Stimulated activated CD8-positive, alpha-beta memory T cell treated with anti-CD3 and anti-CD28 coated beads, Interleukin-15, amount 100 ng/mL, for 48 hours (primary cell): Measurements from ENCODE around the gene ACER3.
A peak's percentile ranks its signal among the peaks of the same experiment; 100 is the strongest.
"Not testable (repeated sequence)": the region's sequence is repeated elsewhere in the genome, so short reads cannot be mapped to it uniquely, and the experiment has no call there.

ENCODE experiments used
- DNase-seq, 2 donors: peaks; one replicate each; pipeline ENCODE4 v3.0.0-alpha.2; 2020; ENCODE audit warnings: low read depth in 2 of 2

ACER3 gene

DNA sequence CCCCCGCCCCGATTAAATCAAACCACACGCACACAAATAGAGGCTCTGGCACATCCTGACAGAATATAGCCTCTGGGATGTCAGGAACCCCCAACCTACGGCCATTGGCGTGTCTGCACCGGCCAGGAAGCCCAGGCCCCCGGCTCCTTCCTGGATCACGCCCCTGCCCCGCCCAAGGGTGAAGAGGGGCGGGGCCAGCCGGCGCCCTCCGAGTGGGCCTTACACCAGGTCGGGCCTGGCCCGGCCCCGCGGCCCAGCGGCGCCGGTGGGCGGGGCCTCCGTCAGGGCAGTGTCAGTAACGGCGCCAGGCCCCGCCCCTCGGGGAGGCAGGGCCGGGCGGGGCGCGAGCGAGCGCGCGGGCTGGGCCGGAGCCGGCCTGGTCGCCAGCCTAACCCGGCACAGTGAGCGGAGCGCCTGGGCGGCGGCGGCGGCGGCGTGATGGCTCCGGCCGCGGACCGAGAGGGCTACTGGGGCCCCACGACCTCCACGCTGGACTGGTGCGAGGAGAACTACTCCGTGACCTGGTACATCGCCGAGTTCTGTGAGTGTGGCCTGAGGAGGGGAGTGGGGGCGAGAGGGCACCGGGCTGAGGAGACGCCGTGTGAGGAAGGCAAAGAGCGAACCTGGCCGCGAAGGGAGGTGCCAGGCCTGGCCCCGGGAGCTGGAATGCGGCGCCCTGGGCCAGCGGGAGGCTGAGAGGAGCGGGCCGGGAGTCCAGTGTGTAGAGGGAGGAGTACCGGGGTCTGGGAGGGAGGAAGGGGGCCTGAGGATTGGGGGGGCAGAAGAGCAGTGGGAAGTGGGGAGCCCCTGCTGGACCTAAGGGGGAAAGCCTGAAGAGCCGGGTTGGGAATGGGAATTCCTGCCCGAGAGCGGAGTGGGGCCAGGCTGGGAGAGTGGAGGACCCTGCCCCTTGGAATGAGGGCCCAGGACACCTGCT is at the start of gene ACER3:
TSS of gene ACER3 (plus strand) at position 380 of the 937 bp plus-strand sequence. CDS start at position 439, 59 bp downstream.
- DNase-seq = peak; percentile 90 to 91

- DNase-seq = no peak
Measured at GRCh38 chr11:76811259-76811658, 49.5 kb upstream of the ACER3 start.

DNA sequence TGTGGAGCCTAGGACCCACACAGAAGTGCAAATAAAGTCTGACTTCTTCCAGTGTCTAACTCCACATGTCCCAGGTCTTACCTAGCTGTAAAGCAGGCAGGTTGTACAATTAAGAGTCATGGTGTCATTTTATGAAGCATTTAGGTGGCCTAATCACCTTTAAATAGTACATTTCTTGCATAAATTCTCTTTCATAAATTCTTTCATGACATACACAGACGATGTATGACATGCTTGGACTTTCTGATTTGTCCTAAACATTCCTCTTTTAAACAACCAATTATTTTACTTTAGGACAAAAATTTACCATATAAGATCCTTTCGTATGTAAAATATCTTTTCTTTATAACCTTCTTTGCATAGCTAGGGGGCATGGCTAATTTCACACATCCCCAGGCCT is 46.3 kb upstream of the ACER3 start:
- DNase-seq = no peak

- not testable (repeated sequence) for DNase-seq
Measured at GRCh38 chr11:76815678-76816077, 45.0 kb upstream of the ACER3 start.

DNA sequence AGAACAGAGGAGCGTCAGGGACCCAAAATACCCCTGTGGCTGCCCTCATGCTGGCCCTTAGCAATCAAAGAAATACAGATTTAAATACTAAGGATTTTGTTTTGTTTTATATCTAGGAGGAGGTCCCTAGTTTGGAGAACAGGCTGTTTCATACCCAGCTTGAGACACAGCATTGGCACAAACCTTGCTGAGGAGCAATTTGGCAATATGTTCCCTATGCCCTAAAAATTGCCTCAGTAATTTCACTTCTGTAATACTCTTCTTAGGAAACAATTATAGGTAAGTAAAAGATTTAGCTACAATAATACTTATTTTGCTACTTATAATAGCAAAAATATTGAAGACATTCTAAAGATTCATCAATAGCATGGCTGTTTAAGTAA is 40.5 kb upstream of the ACER3 start:
- no peak for DNase-seq

DNA sequence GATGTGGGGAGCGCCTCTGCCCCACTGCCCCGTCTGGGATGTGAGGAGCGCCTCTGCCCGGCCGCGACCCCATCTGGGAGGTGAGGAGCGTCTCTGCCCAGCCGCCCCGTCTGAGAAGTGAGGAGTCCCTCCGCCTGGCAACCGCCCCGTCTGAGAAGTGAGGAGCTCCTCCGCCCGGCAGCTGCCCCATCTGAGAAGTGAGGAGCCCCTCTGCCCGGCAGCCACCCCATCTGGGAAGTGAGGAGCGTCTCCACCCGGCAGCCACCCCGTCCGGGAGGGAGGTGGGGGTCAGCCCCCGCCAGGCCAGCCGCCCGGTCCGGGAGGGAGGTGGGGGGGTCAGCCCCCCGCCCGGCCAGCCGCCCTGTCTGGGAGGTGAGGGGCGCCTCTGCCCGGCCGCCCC is 39.3 kb upstream of the ACER3 start:
- DNase-seq = not testable (repeated sequence)

- no peak for DNase-seq
Measured at GRCh38 chr11:76822406-76822805, 38.3 kb upstream of the ACER3 start.

- DNase-seq = no peak
Measured at GRCh38 chr11:76823481-76824028, 37.2 kb upstream of the ACER3 start.

- DNase-seq = no peak
Measured at GRCh38 chr11:76824083-76824939, 36.4 kb upstream of the ACER3 start.

GRCh38 chr11:76824980-76825725 is 35.6 kb upstream of the ACER3 start:
- DNase-seq = no peak

DNA sequence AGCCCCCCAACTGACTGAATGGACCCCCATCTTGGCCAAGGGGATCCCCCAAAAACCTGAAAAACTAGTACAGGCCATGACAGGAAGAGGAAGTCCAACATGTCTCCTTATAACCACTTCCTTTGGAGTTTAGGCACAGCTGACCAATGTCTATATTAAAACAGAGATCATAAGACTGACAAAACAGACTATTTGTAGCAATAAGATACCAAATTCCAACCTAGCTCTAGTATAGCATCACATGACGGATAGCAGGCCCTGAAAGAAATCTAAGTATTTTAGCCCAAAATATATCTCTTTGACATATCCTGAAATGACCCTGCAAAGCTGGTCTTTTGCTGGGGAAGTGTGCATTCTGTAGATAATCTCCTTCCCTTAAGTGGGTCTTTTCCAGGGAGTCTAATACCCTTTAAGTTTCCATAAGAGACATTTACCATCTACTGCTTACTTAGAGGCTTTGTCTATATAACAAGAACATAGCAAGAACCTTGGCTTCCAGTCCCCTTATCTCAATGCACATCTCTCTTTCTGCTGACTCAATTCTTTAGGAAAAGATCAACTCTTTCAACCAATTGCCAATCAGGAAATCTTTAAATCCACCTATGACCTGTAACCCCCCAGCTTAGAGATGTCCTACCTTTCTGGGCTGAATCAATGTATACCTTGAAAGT is 34.9 kb upstream of the ACER3 start:
- no peak for DNase-seq

DNA sequence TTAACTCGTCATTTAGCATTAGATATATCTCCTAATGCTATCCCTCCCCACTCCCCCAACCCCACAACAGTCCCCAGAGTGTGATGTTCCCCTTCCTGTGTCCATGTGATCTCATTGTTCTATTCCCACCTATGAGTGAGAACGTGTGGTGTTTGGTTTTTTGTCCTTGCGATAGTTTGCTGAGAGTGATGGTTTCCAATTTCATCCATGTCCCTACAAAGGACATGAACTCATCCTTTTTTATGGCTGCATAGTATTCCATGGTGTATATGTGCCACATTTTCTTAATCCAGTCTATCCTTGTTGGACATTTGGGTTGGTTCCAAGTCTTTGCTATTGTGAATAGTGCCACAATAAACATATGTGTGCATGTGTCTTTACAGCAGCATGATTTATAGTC is 34.2 kb upstream of the ACER3 start:
- DNase-seq = not testable (repeated sequence)

GRCh38 chr11:76827005-76827404 is 33.7 kb upstream of the ACER3 start:
- not testable (repeated sequence) for DNase-seq

GRCh38 chr11:76830639-76831327 is 29.9 kb upstream of the ACER3 start:
- no peak for DNase-seq

DNA sequence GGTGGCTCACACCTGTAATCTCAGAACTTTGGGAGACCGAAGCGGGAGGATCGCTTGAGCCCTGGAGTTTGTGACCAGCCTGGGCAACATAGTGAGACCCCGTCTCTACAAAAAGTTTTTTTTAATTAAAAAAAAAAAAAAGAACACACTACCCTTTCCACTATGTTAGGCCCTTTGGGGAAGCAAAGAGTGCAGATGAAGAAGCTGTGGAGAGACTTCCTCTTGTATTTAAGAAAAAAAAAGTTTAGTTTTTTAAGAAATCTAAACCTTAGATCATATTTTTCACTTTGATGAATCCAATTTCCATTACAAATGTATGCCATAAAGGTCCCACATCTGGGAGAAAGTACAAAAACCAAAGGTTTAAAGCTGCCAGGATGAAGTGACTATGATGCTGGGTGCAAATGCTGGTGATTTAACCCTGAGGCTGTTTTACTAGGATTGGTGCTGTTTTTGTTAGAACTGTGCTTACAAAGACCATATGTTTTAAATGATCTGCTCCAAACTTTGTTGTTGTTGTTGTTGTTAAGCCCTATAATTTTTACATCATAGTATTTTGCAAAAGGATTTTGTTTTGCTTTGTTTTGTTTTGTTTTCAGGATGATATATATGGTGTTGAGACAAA is 28.9 kb upstream of the ACER3 start:
- DNase-seq = no peak

GRCh38 chr11:76832361-76832760 is 28.4 kb upstream of the ACER3 start:
- no peak for DNase-seq

DNA sequence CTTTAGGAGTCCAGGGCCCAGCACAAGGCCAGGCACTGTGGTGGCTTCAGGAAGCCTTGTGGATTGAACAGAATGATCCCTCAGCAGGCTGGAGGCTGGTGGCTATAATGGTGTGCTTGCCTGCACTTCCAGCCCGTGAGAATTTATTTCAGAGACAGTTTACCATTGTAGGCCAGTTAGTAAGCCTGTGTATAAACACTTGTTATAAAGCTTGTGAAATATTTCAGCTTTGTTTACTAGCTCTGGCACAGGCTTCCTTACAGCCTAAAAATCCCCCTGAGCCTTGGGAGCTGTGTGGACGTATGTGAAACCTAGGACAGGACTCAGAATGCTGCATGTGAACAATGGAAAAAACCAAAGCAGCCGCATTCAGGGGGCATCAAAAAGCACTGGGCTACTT is 26.6 kb upstream of the ACER3 start:
- DNase-seq = no peak

GRCh38 chr11:76835036-76835435 is 25.7 kb upstream of the ACER3 start:
- DNase-seq = no peak

DNA sequence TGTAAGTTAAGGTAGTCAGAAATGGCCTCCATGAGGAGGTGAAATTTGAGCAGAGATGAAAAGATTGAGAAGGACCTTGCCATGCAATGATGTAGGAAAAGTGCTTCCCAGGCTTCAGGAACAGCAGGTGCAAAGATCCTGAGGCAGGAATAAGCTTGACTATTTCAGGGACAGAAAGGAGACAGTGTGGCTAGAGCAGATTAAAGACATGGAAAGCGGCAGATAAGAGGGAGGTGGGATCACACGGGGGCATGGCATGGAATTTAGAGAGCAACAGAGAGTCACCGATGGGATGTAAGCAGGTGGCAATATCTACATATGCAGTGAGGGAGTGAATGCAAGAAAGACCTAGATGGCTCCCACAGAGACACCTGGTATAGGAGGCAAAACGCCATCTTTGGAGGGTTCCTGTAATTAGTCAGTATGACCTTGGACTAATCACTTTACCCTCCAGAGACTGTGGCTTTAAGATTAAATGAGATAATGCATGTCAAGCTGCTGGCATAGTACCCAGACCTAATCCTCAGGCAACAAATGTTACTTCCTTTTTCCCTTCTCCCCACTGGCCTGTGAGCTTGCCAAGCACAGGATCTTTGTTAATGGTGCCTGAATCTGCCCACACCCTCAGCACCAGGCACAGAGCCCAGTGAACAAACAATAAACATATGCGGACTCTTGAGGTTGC is 24.6 kb upstream of the ACER3 start:
- no peak for DNase-seq
